ENCODE data around the gene TARS3. TPM values are rescaled to one million over a fixed set of nuclear protein-coding genes. Genes with fewer than 3 reads are reported as not detected.

Gene TARS3
- total RNA-seq, 1 experiment from 2014 or later = 11.0 TPM

DNA sequence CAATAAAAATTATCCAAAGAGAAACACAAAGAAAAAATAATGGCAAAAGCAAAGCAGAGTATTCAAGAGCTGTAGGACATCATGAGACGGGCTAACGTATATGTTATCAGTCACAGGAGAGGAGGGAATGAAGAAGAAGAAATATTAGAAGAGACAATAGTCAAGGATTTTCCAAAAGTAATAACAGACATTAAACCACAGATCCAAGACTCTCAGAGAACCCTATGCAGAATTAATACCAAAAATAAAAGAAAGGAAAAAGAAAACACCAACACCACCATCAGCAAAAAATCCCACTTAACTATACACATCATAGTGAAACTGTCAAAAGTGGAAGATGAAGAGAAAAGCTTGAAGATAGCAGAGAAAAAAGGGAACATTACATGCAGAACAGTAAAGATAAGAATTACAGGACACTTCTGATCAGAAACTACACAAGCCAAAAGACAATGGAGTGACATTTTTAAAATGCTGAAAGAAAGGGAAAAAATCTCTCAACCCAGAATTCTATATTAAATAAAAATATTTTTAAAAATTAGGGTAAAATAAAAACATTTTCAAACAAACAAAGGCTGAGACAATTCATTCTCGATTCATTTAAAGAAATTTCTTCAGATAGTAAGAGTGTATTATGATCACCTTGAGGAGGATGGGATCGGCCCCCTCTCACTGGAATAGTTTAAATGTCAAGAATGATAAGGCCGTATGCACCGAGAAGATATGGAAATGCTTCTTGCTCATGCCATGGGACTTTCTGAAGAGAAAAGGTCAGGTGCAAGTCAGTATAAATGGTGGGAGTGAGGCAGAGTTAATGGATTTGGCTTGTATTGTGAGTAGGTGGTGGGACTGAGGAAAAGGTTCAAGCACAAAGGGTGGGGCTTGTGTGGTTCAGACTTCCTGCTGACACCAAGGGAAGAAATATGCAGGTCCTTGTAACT lies 100.6 kb downstream of the TARS3 start:
- no peaks in the 10 kb centered on the region for H3K27me3 ChIP-seq (ENCODE audit: low read length)
- H3K9me3 ChIP-seq (ENCODE audit: low read length) = no peaks in the 10 kb centered on the region
- H3K79me2 ChIP-seq (ENCODE audit: low read length) = no peaks in the 10 kb centered on the region
- no peak overlapping the region for H2AFZ ChIP-seq (ENCODE audit: low read length)
- no peak overlapping the region for H3K4me3 ChIP-seq (ENCODE audit: low read length)
- no peak overlapping the region for H3K27ac ChIP-seq (ENCODE audit: low read length)
- no peak overlapping the region for H3K4me2 ChIP-seq (ENCODE audit: low read depth, low read length, poor library complexity, severe bottlenecking)
- no peaks in the 10 kb centered on the region for H3K36me3 ChIP-seq (ENCODE audit: insufficient read depth, low read length)
- no peaks in the 10 kb centered on the region for H4K20me1 ChIP-seq (ENCODE audit: insufficient read depth, low read depth, low read length)
- no peaks in the 10 kb centered on the region for H3K4me1 ChIP-seq (ENCODE audit: low read length)
- H3K9ac ChIP-seq (ENCODE audit: low read length) = no peak overlapping the region
- no peak for DNase-seq
- no peaks in the 10 kb centered on the region for H3K9me2 ChIP-seq (replicated peaks; ENCODE audit: insufficient read depth, low read length)

DNA sequence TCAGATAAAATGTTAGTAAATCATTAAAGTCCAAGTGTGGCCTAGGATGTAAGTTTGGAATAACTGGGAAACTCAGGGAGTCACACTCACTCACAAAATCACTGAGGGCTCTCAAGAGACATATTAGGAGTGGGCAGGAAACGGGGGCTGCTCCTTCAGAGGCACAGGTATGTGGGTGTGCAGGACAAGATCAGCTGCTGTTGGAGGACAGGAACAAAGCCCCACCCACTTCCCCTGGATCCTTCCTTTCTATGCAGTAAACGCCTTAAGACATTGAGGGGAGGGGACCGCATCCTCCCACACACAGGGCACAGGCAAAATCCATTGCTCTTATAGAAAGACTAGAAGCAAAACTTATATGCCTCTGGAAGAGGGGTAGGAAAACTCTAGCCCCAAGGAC lies 102.3 kb downstream of the TARS3 start:
- Histone ChIP-seq H2AFZ (ENCODE audit: low read length) (no peak overlapping the region), H3K27ac (ENCODE audit: low read length) (no peak overlapping the region), H3K9me3 (ENCODE audit: low read length) (no peaks in the 10 kb centered on the region), H3K4me3 (ENCODE audit: low read length) (no peak overlapping the region), H4K20me1 (ENCODE audit: insufficient read depth, low read depth, low read length) (no peaks in the 10 kb centered on the region), H3K79me2 (ENCODE audit: low read length) (no peaks in the 10 kb centered on the region), H3K36me3 (ENCODE audit: insufficient read depth, low read length) (no peaks in the 10 kb centered on the region), H3K27me3 (ENCODE audit: low read length) (no peaks in the 10 kb centered on the region), H3K9ac (ENCODE audit: low read length) (no peak overlapping the region), H3K9me2 (replicated peaks; ENCODE audit: insufficient read depth, low read length) (no peaks in the 10 kb centered on the region), H3K4me2 (ENCODE audit: low read depth, low read length, poor library complexity, severe bottlenecking) (no peak overlapping the region), H3K4me1 (ENCODE audit: low read length) (no peaks in the 10 kb centered on the region)
- no peak for DNase-seq

DNA sequence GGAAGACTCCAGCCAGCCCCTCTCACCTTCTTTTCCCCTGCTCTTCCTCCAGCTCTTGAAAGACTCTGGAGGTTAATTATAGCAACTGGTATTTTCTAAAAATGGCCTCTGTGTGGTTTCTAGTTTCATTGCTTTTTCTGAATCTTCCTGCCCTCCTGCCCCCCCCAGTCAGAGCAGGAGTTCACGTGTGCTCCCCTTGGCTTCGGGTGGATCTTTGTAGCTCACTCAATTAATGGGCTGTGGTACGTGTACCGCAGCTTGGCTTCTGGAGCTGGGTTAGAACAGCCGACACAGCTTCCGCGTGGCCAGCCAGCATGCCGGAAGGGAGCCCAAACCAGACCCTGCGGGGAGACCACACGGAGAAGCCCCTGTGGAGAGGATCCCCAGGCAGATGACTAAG lies 103.6 kb downstream of the TARS3 start:
- H3K79me2 ChIP-seq (ENCODE audit: low read length) = no peaks in the 10 kb centered on the region
- H3K4me2 ChIP-seq (ENCODE audit: low read depth, low read length, poor library complexity, severe bottlenecking) = no peak overlapping the region
- H3K9me3 ChIP-seq (ENCODE audit: low read length) = no peaks in the 10 kb centered on the region
- H2AFZ ChIP-seq (ENCODE audit: low read length) = no peak overlapping the region
- H3K36me3 ChIP-seq (ENCODE audit: insufficient read depth, low read length) = no peaks in the 10 kb centered on the region
- H3K4me3 ChIP-seq (ENCODE audit: low read length) = no peak overlapping the region
- H3K27me3 ChIP-seq (ENCODE audit: low read length) = no peaks in the 10 kb centered on the region
- H3K27ac ChIP-seq (ENCODE audit: low read length) = no peak overlapping the region
- no peak for DNase-seq
- no peaks in the 10 kb centered on the region for H3K4me1 ChIP-seq (ENCODE audit: low read length)
- no peaks in the 10 kb centered on the region for H3K9me2 ChIP-seq (replicated peaks; ENCODE audit: insufficient read depth, low read length)
- H3K9ac ChIP-seq (ENCODE audit: low read length) = no peak overlapping the region
- H4K20me1 ChIP-seq (ENCODE audit: insufficient read depth, low read depth, low read length) = no peaks in the 10 kb centered on the region

DNA sequence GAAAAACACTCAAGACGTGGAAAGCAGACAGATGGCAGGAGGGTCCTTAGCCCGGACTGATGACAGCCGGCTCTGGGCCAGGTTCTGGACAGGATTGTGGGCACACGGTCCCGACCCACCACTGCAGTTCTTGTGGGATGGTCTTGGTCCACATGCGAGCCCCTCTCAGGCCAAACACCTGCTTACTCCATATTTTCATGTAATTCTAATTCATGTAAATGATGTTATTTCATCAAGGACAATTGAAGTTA lies 104.7 kb downstream of the TARS3 start:
- no peak overlapping the region for H3K27ac ChIP-seq (ENCODE audit: low read length)
- no peaks in the 10 kb centered on the region for H3K27me3 ChIP-seq (ENCODE audit: low read length)
- no peak overlapping the region for H3K4me2 ChIP-seq (ENCODE audit: low read depth, low read length, poor library complexity, severe bottlenecking)
- H3K4me3 ChIP-seq (ENCODE audit: low read length) = no peak overlapping the region
- H2AFZ ChIP-seq (ENCODE audit: low read length) = no peak overlapping the region
- H3K9me2 ChIP-seq (replicated peaks; ENCODE audit: insufficient read depth, low read length) = no peaks in the 10 kb centered on the region
- H3K36me3 ChIP-seq (ENCODE audit: insufficient read depth, low read length) = no peaks in the 10 kb centered on the region
- H3K79me2 ChIP-seq (ENCODE audit: low read length) = no peaks in the 10 kb centered on the region
- no peak overlapping the region for H3K9ac ChIP-seq (ENCODE audit: low read length)
- H4K20me1 ChIP-seq (ENCODE audit: insufficient read depth, low read depth, low read length) = no peaks in the 10 kb centered on the region
- no peak for DNase-seq
- no peaks in the 10 kb centered on the region for H3K4me1 ChIP-seq (ENCODE audit: low read length)
- no peaks in the 10 kb centered on the region for H3K9me3 ChIP-seq (ENCODE audit: low read length)

DNA sequence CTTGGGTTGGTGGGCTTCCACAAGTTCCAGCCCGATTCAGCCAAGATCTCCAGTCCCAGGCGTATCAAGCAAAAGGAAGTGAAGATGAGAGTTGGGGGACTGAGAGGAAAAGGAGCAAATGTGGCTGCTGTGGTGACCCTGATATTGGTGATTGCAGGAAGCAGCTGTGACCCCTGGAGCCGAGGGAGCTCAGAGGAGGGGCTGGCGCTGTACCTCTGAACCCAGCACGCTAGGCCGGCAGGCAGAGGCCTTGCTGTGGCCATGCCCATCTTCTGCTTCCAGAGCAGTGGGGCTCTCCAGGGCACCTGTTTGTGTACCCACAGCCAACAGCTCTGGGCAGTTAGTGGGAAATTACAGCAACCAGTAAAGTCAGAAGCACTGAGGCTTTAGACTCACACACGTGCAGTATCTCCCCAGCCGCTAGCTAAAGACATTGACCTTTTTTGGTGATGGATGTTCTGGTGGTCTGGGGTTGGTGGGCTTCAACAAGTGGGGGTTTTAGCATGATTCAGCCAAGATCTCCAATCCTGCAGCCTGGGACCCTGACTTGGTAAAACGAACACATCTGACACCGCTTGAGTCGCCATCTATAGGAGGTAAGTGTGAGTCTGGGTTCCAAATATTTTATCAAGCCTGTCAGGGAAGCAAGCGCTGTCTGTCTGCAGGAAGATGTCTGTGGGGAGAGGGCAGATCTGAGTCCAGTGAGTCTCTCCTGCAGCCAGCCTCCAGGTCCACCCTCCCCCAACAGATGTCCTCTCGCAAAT lies 105.2 kb downstream of the TARS3 start:
- Histone ChIP-seq H2AFZ (ENCODE audit: low read length) (no peak overlapping the region), H3K27ac (ENCODE audit: low read length) (no peak overlapping the region), H4K20me1 (ENCODE audit: insufficient read depth, low read depth, low read length) (no peaks in the 10 kb centered on the region), H3K9ac (ENCODE audit: low read length) (no peak overlapping the region), H3K9me2 (replicated peaks; ENCODE audit: insufficient read depth, low read length) (no peaks in the 10 kb centered on the region), H3K4me2 (ENCODE audit: low read depth, low read length, poor library complexity, severe bottlenecking) (no peak overlapping the region), H3K9me3 (ENCODE audit: low read length) (no peaks in the 10 kb centered on the region), H3K36me3 (ENCODE audit: insufficient read depth, low read length) (no peaks in the 10 kb centered on the region), H3K4me3 (ENCODE audit: low read length) (no peak overlapping the region), H3K79me2 (ENCODE audit: low read length) (no peaks in the 10 kb centered on the region), H3K4me1 (ENCODE audit: low read length) (no peaks in the 10 kb centered on the region), H3K27me3 (ENCODE audit: low read length) (no peaks in the 10 kb centered on the region)
- DNase-seq = no peak

DNA sequence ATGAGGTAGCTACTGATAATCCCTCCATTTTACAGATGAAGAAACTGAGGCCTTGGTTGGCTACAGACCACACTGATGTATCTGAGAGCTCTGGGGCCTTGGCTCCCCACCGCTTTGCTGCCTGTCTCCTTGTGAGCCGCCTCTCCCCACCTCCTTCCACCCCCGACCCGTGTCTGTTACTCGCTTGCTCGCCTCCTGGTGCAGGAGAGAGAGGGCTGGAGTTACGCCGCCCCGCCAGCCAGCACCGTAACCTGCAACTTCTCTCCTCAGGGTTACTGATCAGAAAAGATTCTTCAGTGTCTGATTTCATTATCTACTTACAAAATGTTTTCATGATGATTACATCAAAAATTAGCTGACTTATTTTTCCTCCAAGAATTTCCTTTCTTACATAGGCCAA lies 106.2 kb downstream of the TARS3 start:
- Histone ChIP-seq H3K27me3 (ENCODE audit: low read length) (no peaks in the 10 kb centered on the region), H3K9me2 (replicated peaks; ENCODE audit: insufficient read depth, low read length) (no peaks in the 10 kb centered on the region), H4K20me1 (ENCODE audit: insufficient read depth, low read depth, low read length) (no peaks in the 10 kb centered on the region), H3K4me3 (ENCODE audit: low read length) (no peak overlapping the region), H3K79me2 (ENCODE audit: low read length) (no peaks in the 10 kb centered on the region), H3K27ac (ENCODE audit: low read length) (no peak overlapping the region), H3K36me3 (ENCODE audit: insufficient read depth, low read length) (no peaks in the 10 kb centered on the region), H3K4me2 (ENCODE audit: low read depth, low read length, poor library complexity, severe bottlenecking) (no peak overlapping the region), H3K9ac (ENCODE audit: low read length) (no peak overlapping the region), H3K4me1 (ENCODE audit: low read length) (no peaks in the 10 kb centered on the region), H2AFZ (ENCODE audit: low read length) (no peak overlapping the region), H3K9me3 (ENCODE audit: low read length) (no peaks in the 10 kb centered on the region)
- DNase-seq = no peak

DNA sequence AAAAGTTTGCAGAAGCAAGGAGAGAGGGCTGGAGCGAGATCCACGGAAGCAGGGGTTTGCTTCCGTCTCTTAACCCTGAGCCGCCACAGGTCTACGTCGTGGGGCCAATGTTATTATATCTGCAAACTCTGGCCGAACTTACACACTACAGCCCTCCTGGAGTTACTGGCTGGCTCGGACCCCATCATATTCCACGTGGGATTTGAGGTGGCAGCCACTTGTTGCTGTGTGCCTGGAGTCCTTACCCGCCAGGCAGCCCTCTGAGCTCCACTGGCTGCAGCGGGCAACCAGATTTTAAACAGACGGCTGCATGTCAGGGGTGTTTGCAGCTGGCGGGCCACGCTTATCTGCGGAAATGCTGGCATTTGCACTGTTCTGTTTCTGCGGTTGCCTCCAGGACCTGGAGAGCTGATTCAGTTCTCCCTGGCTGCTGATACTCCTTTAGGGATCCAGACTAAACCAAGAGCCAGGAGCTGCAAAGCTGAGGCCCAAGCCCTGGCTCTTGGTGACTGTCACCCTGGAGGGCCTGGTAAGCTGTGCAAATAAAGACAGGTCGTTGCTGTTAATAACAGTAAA lies 106.8 kb downstream of the TARS3 start:
- H3K36me3 ChIP-seq (ENCODE audit: insufficient read depth, low read length) = no peaks in the 10 kb centered on the region
- no peak overlapping the region for H2AFZ ChIP-seq (ENCODE audit: low read length)
- no peak for DNase-seq
- no peaks in the 10 kb centered on the region for H3K27me3 ChIP-seq (ENCODE audit: low read length)
- no peak overlapping the region for H3K4me2 ChIP-seq (ENCODE audit: low read depth, low read length, poor library complexity, severe bottlenecking)
- no peak overlapping the region for H3K9ac ChIP-seq (ENCODE audit: low read length)
- no peak overlapping the region for H3K27ac ChIP-seq (ENCODE audit: low read length)
- no peaks in the 10 kb centered on the region for H4K20me1 ChIP-seq (ENCODE audit: insufficient read depth, low read depth, low read length)
- H3K9me3 ChIP-seq (ENCODE audit: low read length) = no peaks in the 10 kb centered on the region
- no peaks in the 10 kb centered on the region for H3K79me2 ChIP-seq (ENCODE audit: low read length)
- no peaks in the 10 kb centered on the region for H3K9me2 ChIP-seq (replicated peaks; ENCODE audit: insufficient read depth, low read length)
- no peak overlapping the region for H3K4me3 ChIP-seq (ENCODE audit: low read length)
- H3K4me1 ChIP-seq (ENCODE audit: low read length) = no peaks in the 10 kb centered on the region

DNA sequence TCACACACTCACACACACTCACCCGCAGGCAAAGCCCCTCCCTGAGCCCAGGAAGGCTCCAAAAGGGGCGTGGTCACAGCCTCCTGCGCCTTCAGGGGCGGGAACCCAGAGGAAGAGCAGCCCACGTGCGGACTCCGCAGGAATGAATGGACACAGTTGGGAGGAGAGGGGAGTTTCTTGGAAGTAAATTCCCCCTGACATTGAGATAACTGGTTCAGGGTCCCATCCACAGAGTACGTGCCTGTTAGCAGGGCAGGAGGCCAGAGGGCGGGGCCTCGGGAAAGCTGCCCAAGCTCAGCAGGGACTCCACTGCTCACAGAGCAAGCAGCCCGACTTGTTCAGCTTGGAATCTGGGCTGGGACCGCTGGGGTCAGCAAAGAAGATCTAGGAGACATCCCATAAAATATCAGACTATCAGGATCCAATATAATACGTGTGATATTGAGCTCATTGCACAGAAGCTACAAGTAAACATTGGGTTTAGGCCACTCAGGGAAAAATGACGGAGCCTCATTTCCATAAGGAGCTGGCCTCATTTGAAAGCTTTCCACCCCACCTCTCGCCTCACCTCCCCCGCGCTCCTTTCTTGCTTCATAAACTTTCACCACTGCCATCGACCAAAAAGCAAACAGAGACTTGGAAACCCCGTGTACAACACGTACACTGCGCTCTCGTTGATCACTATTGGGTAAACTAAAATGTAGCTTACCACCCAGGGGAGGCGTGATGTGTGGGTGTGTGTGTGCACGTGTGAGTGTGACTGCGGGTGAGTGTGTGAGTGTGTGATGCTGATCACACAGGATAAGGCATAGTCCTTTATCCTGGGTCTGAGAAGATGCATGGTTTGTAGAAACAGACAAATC lies 108.1 kb downstream of the TARS3 start:
- Histone ChIP-seq H3K4me2 (ENCODE audit: low read depth, low read length, poor library complexity, severe bottlenecking) (no peak overlapping the region), H3K27me3 (ENCODE audit: low read length) (no peaks in the 10 kb centered on the region), H3K79me2 (ENCODE audit: low read length) (no peaks in the 10 kb centered on the region), H3K4me3 (ENCODE audit: low read length) (no peak overlapping the region), H4K20me1 (ENCODE audit: insufficient read depth, low read depth, low read length) (no peaks in the 10 kb centered on the region), H3K9me2 (replicated peaks; ENCODE audit: insufficient read depth, low read length) (no peaks in the 10 kb centered on the region), H3K4me1 (ENCODE audit: low read length) (no peaks in the 10 kb centered on the region), H3K9me3 (ENCODE audit: low read length) (no peaks in the 10 kb centered on the region), H3K27ac (ENCODE audit: low read length) (no peak overlapping the region), H3K36me3 (ENCODE audit: insufficient read depth, low read length) (no peaks in the 10 kb centered on the region), H2AFZ (ENCODE audit: low read length) (no peak overlapping the region), H3K9ac (ENCODE audit: low read length) (no peak overlapping the region)
- DNase-seq = no peak

Data from Karpas-422 (cell line).